Panc1 (cell line): Measurements from ENCODE around the gene CALM3. TPM values are rescaled to one million over a fixed set of nuclear protein-coding genes. Genes with fewer than 3 reads are reported as not detected.

Experiments used
- ATAC-seq: fragments of 200-7000 bp; cut with Tn5 transposase; 2 replicates; pipeline ENCODE4 v1.9.1; 2020; ENCODE audit warnings: mild to moderate bottlenecking, moderate library complexity
- Bru-seq: library from RNA; stranded (reverse); fragments of 400-500 nt; gene quantifications from one replicate; lab custom pipeline; 2021; lab: Mats Ljungman, UMichigan
- BruChase-seq, 2 experiments: library from RNA; stranded (reverse); fragments of 400-500 nt; gene quantifications; one replicate each; lab custom pipeline; 2021; lab: Mats Ljungman, UMichigan
- BruUV-seq: library from RNA; stranded (reverse); fragments of 400-500 nt; replicated peaks from 2 replicates; lab custom pipeline; 2021; lab: Mats Ljungman, UMichigan
- CTCF ChIA-PET: fragments of 300-600 bp; sonication (Branson Sonifier 250); formaldehyde crosslinking; loops from one replicate; lab custom pipeline; 2022; ENCODE audit warnings: antibody characterized with exemption; lab: Charles Lee
- POLR2A ChIA-PET: fragments of 300-600 bp; sonication (Branson Sonifier 250); formaldehyde crosslinking; loops from one replicate; lab custom pipeline; 2022; ENCODE audit warnings: antibody characterized with exemption; lab: Charles Lee
- DNase-seq: peaks from one replicate; pipeline ENCODE4 v3.0.0-alpha.2; 2010; ENCODE audit warnings: low read depth, low spot score
- H3K27ac ChIP-seq: 2 replicates; pipeline ENCODE4 v1.5.1; 2011; ENCODE audit warnings: mild to moderate bottlenecking, low read length, inconsistent platforms
- H3K27me3 ChIP-seq: fragments of 200-500 bp; sonication (Bioruptor generic); 2 replicates; pipeline ENCODE4 v1.6.0; 2014; ENCODE audit warnings: low read length, inconsistent platforms; ENCODE audit not compliant: control insufficient read depth, insufficient read depth
- H3K36me3 ChIP-seq: fragments of 200-500 bp; sonication (Bioruptor generic); 2 replicates; pipeline ENCODE4 v1.5.1; 2014; ENCODE audit warnings: inconsistent platforms, mild to moderate bottlenecking, low read length, moderate library complexity; ENCODE audit not compliant: control insufficient read depth, insufficient read depth
- H3K4me1 ChIP-seq: 2 replicates; pipeline ENCODE4 v1.5.1; 2011; ENCODE audit warnings: inconsistent platforms, mild to moderate bottlenecking, low read length, moderate library complexity; ENCODE audit not compliant: control insufficient read depth, insufficient read depth
- H3K4me3 ChIP-seq, 2 experiments: 2 replicates each; pipeline ENCODE4 v1.5.1; 2011 to 2012; ENCODE audit warnings: low read depth in 2 of 2, low read length in 2 of 2, mild to moderate bottlenecking in 2 of 2, inconsistent platforms in 1 of 2, moderate library complexity in 1 of 2
- H3K9me3 ChIP-seq: fragments of 200-500 bp; sonication (Bioruptor generic); 2 replicates; pipeline ENCODE4 v1.5.1; 2014; ENCODE audit warnings: low read depth, mild to moderate bottlenecking, inconsistent platforms, low read length, moderate library complexity; ENCODE audit not compliant: control insufficient read depth, insufficient read depth
- CTCF ChIP-seq: fragments of 450-650 bp; IDR thresholded peaks from 2 replicates; pipeline ENCODE4 v1.5.1; 2017; ENCODE audit warnings: mild to moderate bottlenecking
- POLR2AphosphoS5 ChIP-seq: IDR thresholded peaks from 2 replicates; pipeline ENCODE4 v1.6.1; 2012; ENCODE audit warnings: mild to moderate bottlenecking, low read depth, low read length, moderate library complexity
- REST ChIP-seq, 2 experiments: IDR thresholded peaks; 2 replicates each; pipeline ENCODE4 v1.6.1; 2011 to 2012; ENCODE audit warnings: low read depth in 2 of 2, control low read depth in 1 of 2, low read length in 1 of 2, mild to moderate bottlenecking in 1 of 2, moderate library complexity in 1 of 2; ENCODE audit not compliant: insufficient read depth in 1 of 2
- SIN3A ChIP-seq: IDR thresholded peaks from 2 replicates; pipeline ENCODE4 v1.6.1; 2012; ENCODE audit warnings: low read depth, mild to moderate bottlenecking, low read length, moderate library complexity, borderline replicate concordance; ENCODE audit not compliant: insufficient read depth
- TCF7L2 ChIP-seq: IDR thresholded peaks from 2 replicates; pipeline ENCODE4 v1.6.1; 2011; ENCODE audit warnings: mild to moderate bottlenecking, low read depth, low read length, inconsistent platforms
- in situ Hi-C: cut with HindIII; loops from 2 replicates; pipeline ENCODE4 v1.10.0; 2016; ENCODE audit warnings: low sequenced_read_pairs, low pct_unique_long_range_greater_than_20kb
- intact Hi-C: fragments of 100-400 bp; cut with micrococcal nuclease; formaldehyde crosslinking; loops from one replicate; pipeline ENCODE4 v1.10.0; 2022; ENCODE audit not compliant: unreplicated experiment
- long read RNA-seq: library from polyadenylated mRNA; unstranded; transcript quantifications from one replicate; pipeline ENCODE4 v2.0.0, GENCODE V29; 2021; ENCODE audit not compliant: unreplicated experiment
- polyA plus RNA-seq: library from polyadenylated mRNA; unstranded; fragments of >200 nt; gene quantifications from one replicate; pipeline ENCODE4 v1.2.1, GENCODE V29; 2012; ENCODE audit warnings: missing spikeins; ENCODE audit not compliant: insufficient read length
- total RNA-seq: library from RNA; stranded (reverse); gene quantifications from one replicate; pipeline ENCODE4 v1.2.1, GENCODE V29; 2021; ENCODE audit not compliant: unreplicated experiment

The CALM3 gene
- total RNA-seq: 212 TPM
- polyA plus RNA-seq: 249 TPM
- percentile 87 among the genes with signal in this experiment for Bru-seq, nascent RNA
- BruChase-seq, experiment 1, labeled RNA remaining after a 2-hour chase: percentile 96 among the genes with signal in this experiment
- BruChase-seq, experiment 2, labeled RNA remaining after a 6-hour chase: percentile 98 among the genes with signal in this experiment
- long read RNA-seq, transcript CALM3-201 (6 exons, 2,289 nt): major isoform, 235 of 360 reads
- long read RNA-seq, partial matches to known transcripts: 114 of 360 reads
- long read RNA-seq, other reads (novel, unspliced or antisense): 7 of 360 reads

- ChIA-PET CTCF (interaction anchor here (0.7 kb wide), 1 partner anchor 91 kb away, joined by 3 read pairs; no protein-coding TSS in a partner anchor), POLR2A (interaction anchor here (0.7 kb wide), 1 partner anchor 835 kb away, joined by 14 read pairs; no protein-coding TSS in a partner anchor)
- in situ Hi-C loops (no loop called here), intact Hi-C loops (no loop called here)
- Histone ChIP-seq H3K9me3 (peaks cover 3% of the 10 kb centered on the region; the same call in 1 of the 2 replicates), H3K4me3 (peak within 1 kb of the TSS; percentile 98 to 99), H3K4me1 (peaks cover 14% of the 10 kb centered on the region), H3K36me3 (no peaks in the 10 kb centered on the region; the same call in 1 of the 2 replicates), H3K27ac (peak within 1 kb of the TSS; percentile 96), H3K27me3 (no peaks in the 10 kb centered on the region)
- no peak for DNase-seq
- TSS peak; percentile 87 for BruUV-seq
- TF ChIP-seq REST (IDR thresholded peaks at IDR 0.05; ENCODE audit: insufficient read depth in 1 of 2, low read depth in 2 of 2, low read length in 1 of 2) (no peak), CTCF (no peak), TCF7L2 (no peak), POLR2AphosphoS5 (no peak)
- ATAC-seq: no peak
Measured at GRCh38 chr19:46601318-46602224, at the start of gene CALM3. CALM3 (plus strand) TSS chr19:46601330; CDS start chr19:46601435, 105 bp downstream.

GRCh38 chr19:46552891-46553290, 48.2 kb upstream of the CALM3 start:
- DNase-seq (no peak), ATAC-seq (no peak)
- ChIA-PET POLR2A (no interaction called here), CTCF (interaction anchor here (0.6 kb wide), 1 partner anchor 37 kb away, joined by 3 read pairs; no protein-coding TSS in a partner anchor)
- no TSS peak for BruUV-seq
- TF ChIP-seq CTCF: no peak
- TF ChIP-seq POLR2AphosphoS5: no peak
- no peak for TF ChIP-seq TCF7L2
- TF ChIP-seq REST (IDR thresholded peaks at IDR 0.05; ENCODE audit: insufficient read depth in 1 of 2, low read depth in 2 of 2, low read length in 1 of 2): no peak
- no peak for TF ChIP-seq SIN3A
- H3K9me3 ChIP-seq: peaks cover 7% of the 10 kb centered on the region; the same call in 1 of the 2 replicates
- no peaks in the 10 kb centered on the region for H3K27me3 ChIP-seq
- H3K4me1 ChIP-seq: no peaks in the 10 kb centered on the region
- no peak overlapping the region for H3K27ac ChIP-seq
- no peak overlapping the region for H3K4me3 ChIP-seq
- no peaks in the 10 kb centered on the region for H3K36me3 ChIP-seq
- in situ Hi-C loops: no loop called here
- intact Hi-C loops: no loop called here
